ENCODE measurements around the gene ATP2C2.

DNA sequence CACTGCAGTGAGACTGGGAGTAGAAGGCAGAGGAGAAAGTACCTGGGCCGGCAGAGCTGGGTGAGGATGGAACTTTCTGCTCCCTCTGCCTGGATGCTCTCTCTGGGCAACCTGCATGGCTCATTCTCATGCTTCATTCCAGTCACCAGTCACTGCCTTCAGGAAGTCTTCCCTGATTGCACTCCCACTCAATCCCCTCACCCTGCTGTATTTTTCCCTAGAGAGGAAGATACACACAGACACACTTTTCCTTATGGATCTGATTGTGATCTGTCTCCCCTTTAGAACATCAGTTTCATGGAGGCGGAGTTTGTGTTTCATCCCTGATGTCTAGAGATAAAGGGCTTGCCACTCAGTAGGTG is 91.2 kb downstream of the ATP2C2 start:
- TF ChIP-seq, protein P1, sequence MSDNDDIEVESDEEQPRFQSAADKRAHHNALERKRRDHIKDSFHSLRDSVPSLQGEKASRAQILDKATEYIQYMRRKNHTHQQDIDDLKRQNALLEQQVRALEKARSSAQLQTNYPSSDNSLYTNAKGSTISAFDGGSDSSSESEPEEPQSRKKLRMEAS (IDR thresholded peaks at IDR 0.05): no peak
- TF ChIP-seq, protein P2, sequence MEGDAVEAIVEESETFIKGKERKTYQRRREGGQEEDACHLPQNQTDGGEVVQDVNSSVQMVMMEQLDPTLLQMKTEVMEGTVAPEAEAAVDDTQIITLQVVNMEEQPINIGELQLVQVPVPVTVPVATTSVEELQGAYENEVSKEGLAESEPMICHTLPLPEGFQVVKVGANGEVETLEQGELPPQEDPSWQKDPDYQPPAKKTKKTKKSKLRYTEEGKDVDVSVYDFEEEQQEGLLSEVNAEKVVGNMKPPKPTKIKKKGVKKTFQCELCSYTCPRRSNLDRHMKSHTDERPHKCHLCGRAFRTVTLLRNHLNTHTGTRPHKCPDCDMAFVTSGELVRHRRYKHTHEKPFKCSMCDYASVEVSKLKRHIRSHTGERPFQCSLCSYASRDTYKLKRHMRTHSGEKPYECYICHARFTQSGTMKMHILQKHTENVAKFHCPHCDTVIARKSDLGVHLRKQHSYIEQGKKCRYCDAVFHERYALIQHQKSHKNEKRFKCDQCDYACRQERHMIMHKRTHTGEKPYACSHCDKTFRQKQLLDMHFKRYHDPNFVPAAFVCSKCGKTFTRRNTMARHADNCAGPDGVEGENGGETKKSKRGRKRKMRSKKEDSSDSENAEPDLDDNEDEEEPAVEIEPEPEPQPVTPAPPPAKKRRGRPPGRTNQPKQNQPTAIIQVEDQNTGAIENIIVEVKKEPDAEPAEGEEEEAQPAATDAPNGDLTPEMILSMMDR (IDR thresholded peaks at IDR 0.05 in 2 of 3, conservative IDR thresholded peaks at IDR 0.05 in 1 of 3; ENCODE audit: borderline replicate concordance in 1 of 3, insufficient read depth in 1 of 3, low read depth in 2 of 3, low read length in 2 of 3): no peak
- no peak; the same call in 1 of the 2 replicates for TF ChIP-seq POLR2AphosphoS5 (IDR thresholded peaks at IDR 0.05; ENCODE audit: low read depth, low read length)
- TF ChIP-seq POLR2A (IDR thresholded peaks at IDR 0.05; ENCODE audit: borderline replicate concordance, extremely low read depth, insufficient read depth, insufficient read length): no peak
- TF ChIP-seq RAD21 (IDR thresholded peaks at IDR 0.05; ENCODE audit: low read depth): no peak
- TF ChIP-seq FOSL1 (IDR thresholded peaks at IDR 0.05; ENCODE audit: low read depth): no peak
- TF ChIP-seq TCF7L2 (IDR thresholded peaks at IDR 0.05; ENCODE audit: borderline replicate concordance, extremely low read depth, insufficient read depth, insufficient read length): no peak
- TF ChIP-seq, protein P3, sequence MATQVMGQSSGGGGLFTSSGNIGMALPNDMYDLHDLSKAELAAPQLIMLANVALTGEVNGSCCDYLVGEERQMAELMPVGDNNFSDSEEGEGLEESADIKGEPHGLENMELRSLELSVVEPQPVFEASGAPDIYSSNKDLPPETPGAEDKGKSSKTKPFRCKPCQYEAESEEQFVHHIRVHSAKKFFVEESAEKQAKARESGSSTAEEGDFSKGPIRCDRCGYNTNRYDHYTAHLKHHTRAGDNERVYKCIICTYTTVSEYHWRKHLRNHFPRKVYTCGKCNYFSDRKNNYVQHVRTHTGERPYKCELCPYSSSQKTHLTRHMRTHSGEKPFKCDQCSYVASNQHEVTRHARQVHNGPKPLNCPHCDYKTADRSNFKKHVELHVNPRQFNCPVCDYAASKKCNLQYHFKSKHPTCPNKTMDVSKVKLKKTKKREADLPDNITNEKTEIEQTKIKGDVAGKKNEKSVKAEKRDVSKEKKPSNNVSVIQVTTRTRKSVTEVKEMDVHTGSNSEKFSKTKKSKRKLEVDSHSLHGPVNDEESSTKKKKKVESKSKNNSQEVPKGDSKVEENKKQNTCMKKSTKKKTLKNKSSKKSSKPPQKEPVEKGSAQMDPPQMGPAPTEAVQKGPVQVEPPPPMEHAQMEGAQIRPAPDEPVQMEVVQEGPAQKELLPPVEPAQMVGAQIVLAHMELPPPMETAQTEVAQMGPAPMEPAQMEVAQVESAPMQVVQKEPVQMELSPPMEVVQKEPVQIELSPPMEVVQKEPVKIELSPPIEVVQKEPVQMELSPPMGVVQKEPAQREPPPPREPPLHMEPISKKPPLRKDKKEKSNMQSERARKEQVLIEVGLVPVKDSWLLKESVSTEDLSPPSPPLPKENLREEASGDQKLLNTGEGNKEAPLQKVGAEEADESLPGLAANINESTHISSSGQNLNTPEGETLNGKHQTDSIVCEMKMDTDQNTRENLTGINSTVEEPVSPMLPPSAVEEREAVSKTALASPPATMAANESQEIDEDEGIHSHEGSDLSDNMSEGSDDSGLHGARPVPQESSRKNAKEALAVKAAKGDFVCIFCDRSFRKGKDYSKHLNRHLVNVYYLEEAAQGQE (IDR thresholded peaks at IDR 0.05; ENCODE audit: low read depth): no peak
- no peak for TF ChIP-seq CEBPB (IDR thresholded peaks at IDR 0.05; ENCODE audit: low read depth)
- no peak for TF ChIP-seq JUND (IDR thresholded peaks at IDR 0.05)
- TF ChIP-seq EZH2phosphoT487 (IDR thresholded peaks at IDR 0.05; ENCODE audit: borderline replicate concordance): no peak
- TF ChIP-seq ZFX (IDR thresholded peaks at IDR 0.05): no peak
- TF ChIP-seq, protein P4, sequence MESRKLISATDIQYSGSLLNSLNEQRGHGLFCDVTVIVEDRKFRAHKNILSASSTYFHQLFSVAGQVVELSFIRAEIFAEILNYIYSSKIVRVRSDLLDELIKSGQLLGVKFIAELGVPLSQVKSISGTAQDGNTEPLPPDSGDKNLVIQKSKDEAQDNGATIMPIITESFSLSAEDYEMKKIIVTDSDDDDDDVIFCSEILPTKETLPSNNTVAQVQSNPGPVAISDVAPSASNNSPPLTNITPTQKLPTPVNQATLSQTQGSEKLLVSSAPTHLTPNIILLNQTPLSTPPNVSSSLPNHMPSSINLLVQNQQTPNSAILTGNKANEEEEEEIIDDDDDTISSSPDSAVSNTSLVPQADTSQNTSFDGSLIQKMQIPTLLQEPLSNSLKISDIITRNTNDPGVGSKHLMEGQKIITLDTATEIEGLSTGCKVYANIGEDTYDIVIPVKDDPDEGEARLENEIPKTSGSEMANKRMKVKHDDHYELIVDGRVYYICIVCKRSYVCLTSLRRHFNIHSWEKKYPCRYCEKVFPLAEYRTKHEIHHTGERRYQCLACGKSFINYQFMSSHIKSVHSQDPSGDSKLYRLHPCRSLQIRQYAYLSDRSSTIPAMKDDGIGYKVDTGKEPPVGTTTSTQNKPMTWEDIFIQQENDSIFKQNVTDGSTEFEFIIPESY (IDR thresholded peaks at IDR 0.05; ENCODE audit: extremely low read depth, insufficient replicate concordance, low read length): no peak
- no peak for TF ChIP-seq EZH2 (IDR thresholded peaks at IDR 0.05)

Measured in HCT116 (cell line).